HCT116 (cell line): ENCODE data around the gene EMSY.

Experiments used
- REST ChIP-seq: IDR thresholded peaks from 2 replicates; pipeline ENCODE4 v1.6.1; 2012; ENCODE audit warnings: low read depth
- YY1 ChIP-seq: IDR thresholded peaks from 2 replicates; pipeline ENCODE4 v1.6.1; 2011; ENCODE audit warnings: low read length, low read depth, moderate library complexity, mild to moderate bottlenecking; ENCODE audit not compliant: insufficient replicate concordance; ENCODE audit errors: extremely low read depth
- ZNF274 ChIP-seq: fragments of 200-500 bp; sonication (Bioruptor generic); IDR thresholded peaks from 2 replicates; pipeline ENCODE4 v1.6.1; 2014; ENCODE audit warnings: mild to moderate bottlenecking, low read depth, low read length, inconsistent platforms

DNA sequence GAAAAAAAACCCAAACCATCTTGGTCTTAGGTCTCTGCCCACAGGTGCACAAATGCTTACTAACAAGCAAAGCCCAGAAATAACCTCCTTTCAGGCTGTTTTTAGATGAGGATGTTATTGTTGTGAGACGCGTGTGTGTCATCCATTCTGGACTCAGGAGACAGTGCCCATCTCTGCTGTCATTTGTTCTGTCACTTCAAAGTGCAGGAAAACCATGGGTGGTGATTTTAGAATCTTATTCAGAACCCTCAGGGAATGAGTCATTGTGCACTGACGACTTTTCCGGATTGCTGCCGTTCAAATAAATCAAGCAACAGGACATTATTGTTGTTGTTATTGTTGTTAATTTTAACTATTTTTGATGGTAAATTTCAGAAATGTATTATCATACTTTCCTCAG lies 115.4 kb downstream of the EMSY start:
- TF ChIP-seq YY1, result no peak
- TF ChIP-seq REST, result no peak
- no peak for TF ChIP-seq ZNF274
